NCI-H510A treated with DMSO at 0.1 percent for 48 hours (cell line): ENCODE results near the gene TCN2.
"Not testable (repeated sequence)": the region's sequence is repeated elsewhere in the genome, so short reads cannot be mapped to it uniquely, and the experiment has no call there.

Experiments
- DNase-seq: peaks from one replicate; lab custom pipeline; 2025; lab: John Stamatoyannopoulos, UW

TCN2 gene

DNA sequence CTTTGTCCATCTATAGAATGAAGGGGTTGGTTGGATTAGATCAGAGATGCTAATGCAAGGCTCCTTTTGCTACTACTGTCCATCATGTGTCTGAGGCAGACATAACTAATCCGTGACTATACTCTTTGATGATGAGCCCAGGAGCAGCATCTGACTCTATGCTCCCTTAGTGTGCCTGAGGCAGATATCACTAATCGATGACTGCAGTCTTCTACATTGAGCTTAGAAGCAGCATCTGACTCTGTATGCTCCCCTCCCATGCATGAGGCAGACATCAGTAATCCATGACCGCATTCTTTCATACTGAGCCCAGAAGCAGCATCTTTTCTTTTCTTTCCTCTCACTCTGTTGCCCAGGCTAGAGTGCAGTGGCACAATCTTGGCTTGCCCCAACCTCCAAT is 4.2 kb downstream of the TCN2 start:
- DNase-seq, result no peak

DNA sequence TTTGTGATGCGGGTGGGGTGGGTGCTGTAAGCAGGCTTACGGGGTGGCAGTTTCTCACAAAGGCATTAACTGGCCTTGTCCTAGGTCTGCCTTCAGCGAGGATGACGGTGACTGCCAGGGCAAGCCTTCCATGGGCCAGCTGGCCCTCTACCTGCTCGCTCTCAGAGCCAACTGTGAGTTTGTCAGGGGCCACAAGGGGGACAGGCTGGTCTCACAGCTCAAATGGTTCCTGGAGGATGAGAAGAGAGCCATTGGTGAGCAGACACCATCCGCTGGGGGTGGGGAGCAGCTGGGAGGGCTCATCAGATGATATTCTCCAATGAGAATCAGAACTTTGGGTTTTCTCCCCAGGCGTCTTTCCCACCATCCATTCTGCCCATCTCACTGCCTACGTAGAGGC is 5.8 kb downstream of the TCN2 start:
- DNase-seq, result no peak

DNA sequence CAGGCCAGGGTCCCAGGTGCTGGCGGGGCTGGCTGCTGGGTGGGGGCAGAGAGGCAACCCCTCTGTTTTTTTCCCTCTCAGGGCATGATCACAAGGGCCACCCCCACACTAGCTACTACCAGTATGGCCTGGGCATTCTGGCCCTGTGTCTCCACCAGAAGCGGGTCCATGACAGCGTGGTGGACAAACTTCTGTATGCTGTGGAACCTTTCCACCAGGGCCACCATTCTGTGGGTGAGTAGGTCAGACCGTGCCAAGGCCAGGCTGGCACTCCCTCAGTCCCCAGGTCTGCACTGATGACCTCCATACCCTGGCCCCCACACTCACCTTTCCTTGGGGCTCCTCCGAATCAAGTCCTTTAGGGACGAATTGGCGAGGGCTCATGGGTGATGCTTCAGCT is 7.3 kb downstream of the TCN2 start:
- DNase-seq, result no peak

DNA sequence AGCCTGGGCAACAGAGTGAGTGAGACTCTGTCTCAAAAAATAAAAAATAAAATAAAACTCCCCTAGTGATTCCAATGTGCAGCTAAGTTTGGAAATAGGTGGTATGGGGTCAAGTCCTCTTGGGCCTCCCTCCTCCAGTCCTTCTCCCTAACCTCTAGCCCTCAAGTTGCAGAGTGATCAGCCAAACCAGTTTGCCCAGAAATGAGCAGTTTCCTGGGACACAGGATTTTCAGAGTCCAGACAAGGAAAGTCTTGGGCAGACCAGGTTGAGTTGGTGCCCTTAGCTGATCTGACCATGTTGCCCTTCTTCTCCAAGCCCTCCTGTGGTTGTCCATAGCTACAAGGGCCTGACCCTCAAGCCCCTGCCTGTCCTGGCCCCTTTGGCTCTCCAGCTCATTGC is 7.9 kb downstream of the TCN2 start:
- no peak for DNase-seq

DNA sequence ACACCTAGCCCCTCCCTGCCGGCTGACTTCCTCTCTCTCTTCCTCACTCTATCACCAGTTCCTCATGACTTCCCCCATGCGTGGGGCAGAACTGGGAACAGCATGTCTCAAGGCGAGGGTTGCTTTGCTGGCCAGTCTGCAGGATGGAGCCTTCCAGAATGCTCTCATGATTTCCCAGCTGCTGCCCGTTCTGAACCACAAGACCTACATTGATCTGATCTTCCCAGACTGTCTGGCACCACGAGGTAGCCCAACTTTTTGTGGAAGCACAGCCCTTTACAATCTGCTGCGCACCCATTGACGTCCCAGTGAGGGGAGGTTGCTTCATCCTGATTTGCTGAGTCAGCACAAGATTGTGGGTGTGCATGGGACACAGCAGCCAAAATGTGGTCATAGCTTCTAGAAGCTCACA is 8.6 kb downstream of the TCN2 start:
- DNase-seq, result no peak

DNA sequence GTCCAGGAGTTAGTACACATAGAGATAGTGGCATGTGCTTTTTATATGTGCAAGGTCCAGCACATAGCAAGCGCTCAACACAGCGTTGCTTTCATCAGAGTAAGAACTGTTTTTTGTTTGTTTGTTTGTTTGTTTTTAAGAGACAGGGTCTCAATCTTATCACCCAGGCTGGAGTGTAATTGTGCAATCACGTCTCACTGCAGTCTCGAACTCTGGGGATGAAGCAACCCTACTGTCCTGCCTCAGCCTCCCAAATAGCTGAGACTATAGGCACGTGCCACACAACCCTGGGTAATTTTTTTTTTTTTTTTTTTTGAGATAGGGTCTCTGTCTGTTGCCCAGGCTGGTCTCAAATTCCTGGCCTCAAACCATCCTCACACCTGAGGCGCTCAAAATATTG is 10.8 kb downstream of the TCN2 start:
- DNase-seq, result no peak

DNA sequence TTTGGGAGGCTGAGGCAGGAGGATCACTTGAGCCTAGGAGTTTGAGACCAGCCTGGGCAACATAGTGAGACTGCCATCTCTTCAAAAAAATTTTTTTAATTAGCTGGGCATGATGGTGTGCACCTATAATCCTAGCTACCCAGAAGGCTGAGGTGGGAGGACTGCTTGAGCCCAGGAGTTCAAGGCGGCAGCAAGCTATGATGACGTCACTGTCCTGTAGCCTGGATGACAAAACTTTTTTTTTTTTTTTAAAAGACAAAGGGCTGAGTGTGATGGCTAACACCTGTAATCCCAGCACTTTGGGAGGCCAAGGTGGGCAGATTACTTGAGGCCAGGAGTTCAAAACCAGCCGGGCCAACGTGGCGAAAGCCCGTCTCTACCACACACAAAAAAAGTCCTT is 12.9 kb downstream of the TCN2 start:
- DNase-seq, result not testable (repeated sequence)

DNA sequence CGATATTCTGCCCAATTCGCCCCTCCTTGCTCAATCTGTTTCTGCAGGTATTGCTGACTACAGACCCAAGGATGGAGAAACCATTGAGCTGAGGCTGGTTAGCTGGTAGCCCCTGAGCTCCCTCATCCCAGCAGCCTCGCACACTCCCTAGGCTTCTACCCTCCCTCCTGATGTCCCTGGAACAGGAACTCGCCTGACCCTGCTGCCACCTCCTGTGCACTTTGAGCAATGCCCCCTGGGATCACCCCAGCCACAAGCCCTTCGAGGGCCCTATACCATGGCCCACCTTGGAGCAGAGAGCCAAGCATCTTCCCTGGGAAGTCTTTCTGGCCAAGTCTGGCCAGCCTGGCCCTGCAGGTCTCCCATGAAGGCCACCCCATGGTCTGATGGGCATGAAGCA is 19.4 kb downstream of the TCN2 start:
- DNase-seq, result no peak

DNA sequence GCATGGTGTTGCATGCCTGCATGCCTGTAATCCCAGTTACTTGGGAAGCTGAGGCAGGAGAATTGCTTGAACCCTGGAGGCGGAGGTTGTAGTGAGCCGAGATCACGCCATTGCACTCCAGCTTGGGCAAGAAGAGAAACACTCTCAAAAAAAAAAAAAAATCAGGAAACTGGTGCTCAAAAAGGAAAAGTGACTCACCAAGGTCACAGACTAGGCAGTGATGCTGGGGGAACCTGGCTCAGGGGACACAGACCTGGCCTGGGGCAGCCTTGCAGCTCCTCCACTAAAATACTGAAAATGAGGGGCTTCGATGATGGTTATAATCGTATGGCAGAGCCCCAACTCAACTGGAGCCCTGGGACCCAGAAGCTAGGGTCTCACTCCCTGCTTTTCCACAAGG is 20.5 kb downstream of the TCN2 start:
- DNase-seq, result no peak

DNA sequence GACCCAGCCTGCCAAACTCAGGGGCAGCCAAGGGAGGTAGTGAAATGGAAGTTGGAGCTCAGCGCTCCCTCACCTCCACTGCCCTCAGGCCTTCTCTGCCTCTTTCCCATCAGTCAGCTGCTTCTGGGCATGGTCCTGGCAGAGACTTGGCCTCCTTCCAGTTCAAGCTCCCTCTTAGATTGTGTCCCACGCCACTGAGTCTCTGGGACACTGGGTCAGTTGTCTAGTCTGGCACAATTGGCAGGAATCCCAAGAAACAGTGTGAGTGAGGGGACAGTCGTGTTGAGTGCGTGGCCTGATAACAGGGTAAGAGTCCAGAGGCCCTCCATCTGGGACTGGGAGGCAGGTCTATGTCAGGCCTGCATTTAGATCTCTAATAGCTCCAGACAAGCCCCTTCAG is 21.5 kb downstream of the TCN2 start:
- no peak for DNase-seq

DNA sequence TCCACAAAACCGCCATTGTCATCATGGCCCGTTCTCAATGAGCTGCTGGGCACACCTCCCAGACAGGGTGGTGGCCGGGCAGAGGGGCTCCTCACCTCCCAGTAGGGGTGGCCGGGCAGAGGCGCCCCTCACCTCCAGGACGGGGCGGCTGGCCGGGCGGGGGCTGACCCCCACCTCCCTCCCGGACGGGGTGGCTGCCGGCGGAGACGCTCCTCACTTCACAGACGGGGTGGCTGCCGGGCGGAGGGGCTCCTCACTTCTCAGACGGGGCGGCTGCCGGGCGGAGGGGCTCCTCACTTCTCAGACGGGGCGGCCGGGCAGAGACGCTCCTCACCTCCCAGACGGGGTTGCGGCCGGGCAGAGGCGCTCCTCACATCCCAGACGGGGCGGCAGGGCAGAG is 24.5 kb downstream of the TCN2 start:
- not testable (repeated sequence) for DNase-seq

DNA sequence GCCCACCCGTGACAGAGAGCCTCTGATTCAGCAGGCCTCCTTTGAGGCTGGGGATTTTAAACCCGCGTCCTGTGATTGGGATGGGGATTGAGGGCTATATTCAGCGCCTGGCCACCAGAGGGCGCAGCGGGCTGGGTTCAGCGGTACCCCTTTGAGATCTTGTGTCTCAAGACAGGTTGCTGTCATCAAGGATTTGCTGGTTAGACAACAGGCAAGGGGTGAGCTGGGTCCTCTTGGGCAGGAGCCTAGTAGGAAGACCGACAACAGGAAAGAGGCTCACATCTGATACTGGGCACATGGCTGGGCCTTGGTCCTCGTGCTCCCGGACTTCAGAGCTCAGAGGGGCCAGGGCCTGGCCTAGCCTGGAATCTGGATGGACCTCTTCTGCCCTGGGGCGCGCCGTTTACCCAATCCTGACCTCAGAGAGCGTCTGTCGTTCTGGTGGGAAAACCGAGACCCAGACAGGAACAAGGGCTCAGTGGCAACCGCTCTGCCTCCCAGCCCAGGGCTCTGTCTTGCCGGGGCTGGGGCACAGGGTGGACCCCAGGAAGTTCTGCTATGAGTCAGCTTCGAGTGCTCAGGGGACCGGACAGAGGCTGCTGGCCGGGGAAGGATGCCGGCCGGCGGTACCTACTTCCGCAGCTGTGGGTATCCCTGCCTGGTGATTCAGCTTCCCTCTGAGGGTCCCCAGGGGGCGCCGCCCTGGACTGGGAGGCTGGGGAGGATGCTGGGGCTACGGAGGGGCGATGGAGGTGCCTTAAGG is 27.7 kb downstream of the TCN2 start:
- DNase-seq, result peak; percentile 56

DNA sequence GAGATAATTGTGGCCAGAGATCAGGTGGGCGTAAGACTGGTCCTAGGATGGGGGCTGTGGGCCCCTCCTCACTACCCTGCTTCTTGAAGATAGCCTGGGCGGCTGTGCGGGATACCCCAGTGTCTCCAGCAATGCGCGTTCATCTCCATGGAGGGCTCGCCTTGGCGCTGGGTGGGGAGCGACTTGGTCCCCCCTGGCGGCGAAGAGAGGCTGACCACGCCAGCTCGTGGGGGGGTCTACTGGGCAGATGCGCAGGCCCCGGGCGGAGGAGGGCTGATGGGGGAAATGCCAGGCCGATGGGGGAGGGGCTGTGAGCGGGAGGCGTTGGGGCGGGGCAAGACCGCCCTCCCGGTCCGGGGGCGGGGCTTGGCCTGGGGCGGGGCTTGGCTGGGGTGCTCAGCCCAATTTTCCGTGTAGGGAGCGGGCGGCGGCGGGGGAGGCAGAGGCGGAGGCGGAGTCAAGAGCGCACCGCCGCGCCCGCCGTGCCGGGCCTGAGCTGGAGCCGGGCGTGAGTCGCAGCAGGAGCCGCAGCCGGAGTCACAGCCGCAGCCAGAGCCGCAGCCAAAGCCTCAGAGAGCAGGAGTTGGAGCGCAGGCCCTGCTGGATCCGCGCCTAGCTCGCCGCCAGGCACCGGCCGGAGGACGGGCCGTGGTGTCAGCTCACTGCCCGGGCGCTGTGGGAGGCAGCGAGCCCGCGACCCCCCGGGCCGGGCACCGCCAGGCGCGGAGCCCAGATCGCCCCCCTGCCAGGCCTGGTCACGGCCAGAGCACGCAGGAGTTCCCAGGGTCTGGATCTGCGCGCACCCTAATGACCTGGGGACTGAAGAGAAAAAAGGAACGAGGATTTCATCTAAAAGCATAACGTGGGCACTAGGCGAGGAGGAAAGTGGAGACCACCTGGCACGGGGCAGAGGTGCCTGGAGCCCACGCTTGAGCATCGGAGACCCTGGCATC is 28.6 kb downstream of the TCN2 start, which contains the start of gene SLC35E4:
TSS of gene SLC35E4 (plus strand) at position 509 of the 953 bp plus-strand sequence. CDS start 670 bp downstream, outside the sequence.
- peak; percentile 46 for DNase-seq

DNA sequence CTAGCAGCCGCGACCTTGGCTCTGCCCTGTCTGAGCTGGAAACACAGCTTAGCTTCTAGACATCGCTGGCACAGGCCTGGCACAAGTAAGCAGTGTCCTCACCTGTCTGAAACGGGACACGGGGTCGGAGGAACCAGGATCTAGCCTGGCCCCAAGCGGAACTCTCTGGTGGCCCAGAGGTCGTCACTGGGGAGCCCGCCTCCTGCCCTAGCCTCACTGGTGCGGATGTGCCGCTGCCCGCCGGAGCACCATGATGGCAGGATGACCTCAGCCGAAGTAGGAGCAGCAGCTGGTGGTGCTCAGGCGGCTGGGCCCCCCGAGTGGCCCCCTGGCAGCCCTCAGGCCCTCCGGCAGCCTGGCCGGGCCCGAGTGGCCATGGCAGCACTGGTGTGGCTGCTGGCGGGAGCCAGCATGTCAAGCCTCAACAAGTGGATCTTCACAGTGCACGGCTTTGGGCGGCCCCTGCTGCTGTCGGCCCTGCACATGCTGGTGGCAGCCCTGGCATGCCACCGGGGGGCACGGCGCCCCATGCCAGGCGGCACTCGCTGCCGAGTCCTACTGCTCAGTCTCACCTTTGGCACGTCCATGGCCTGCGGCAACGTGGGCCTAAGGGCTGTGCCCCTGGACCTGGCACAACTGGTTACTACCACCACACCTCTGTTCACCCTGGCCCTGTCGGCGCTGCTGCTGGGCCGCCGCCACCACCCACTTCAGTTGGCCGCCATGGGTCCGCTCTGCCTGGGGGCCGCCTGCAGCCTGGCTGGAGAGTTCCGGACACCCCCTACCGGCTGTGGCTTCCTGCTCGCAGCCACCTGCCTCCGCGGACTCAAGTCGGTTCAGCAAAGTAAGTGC is 29.5 kb downstream of the TCN2 start:
- DNase-seq, result peak; percentile 19

DNA sequence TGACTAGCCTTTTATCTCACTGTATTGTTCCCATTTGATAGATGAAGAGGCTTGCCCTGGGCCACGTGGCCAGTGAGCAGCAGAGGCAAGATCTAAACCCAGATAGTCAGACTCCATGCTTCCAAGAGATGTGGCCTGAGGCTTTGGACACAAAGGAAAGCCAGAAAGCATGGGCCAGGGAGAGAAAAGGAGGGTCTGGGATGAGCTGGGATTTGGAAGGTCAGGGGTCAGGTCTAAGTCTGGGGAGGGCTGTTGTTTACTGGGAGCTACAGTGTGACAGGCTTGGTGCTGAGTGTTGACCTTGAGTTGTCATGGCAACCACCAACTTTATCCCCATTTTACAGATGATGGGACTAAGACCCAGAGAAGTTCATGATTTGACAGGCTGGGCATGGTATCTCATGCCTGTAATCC is 30.7 kb downstream of the TCN2 start:
- DNase-seq, result no peak

DNA sequence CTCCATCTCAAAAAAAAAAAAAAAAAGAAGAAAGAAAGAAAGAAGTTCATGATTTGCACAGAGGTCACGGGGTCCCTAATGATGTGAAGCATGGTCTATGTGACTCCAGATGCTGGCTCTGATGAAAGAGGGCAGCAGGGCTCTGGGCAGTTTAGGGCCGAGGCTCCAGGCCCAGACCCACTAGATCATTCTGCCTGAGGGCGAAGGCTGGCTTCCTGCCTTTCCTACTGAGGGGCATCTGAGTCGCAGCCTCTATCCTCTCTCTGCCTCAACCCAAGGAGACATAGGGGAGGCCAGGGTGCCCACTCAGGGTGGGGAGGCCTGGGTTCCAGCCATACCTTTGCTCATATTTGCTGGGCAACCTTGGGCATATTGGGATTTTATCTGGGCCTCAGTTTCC is 33.4 kb downstream of the TCN2 start:
- no peak for DNase-seq

DNA sequence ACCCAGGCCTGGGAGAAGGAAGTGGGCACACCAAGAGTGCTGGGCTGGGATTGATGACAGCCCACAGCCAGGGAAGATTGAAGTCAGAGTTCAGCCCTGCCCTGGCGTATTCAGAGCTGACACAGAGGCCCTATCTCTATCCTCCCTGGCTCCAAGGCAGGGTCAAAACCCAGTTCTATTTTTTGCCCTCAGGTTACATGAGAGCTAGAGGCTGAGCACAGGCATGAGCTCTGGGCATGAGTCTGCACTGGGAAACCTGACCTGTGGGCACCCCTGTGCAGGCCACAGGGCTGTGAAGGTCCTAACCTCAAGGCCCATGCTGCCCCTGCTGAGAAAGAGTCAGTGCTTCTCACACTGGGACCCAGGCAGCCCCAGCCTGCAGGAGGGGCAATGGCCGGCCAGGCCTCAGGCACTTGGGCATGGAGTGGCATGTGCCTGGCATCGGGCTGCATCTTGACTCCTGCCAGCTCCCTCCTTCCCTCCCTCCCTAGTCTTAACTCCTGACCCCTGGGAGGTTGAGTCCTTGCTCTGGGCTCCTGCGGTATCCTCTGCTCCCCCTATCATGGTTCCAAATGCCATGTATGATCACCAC is 34.0 kb downstream of the TCN2 start:
- DNase-seq, result no peak

DNA sequence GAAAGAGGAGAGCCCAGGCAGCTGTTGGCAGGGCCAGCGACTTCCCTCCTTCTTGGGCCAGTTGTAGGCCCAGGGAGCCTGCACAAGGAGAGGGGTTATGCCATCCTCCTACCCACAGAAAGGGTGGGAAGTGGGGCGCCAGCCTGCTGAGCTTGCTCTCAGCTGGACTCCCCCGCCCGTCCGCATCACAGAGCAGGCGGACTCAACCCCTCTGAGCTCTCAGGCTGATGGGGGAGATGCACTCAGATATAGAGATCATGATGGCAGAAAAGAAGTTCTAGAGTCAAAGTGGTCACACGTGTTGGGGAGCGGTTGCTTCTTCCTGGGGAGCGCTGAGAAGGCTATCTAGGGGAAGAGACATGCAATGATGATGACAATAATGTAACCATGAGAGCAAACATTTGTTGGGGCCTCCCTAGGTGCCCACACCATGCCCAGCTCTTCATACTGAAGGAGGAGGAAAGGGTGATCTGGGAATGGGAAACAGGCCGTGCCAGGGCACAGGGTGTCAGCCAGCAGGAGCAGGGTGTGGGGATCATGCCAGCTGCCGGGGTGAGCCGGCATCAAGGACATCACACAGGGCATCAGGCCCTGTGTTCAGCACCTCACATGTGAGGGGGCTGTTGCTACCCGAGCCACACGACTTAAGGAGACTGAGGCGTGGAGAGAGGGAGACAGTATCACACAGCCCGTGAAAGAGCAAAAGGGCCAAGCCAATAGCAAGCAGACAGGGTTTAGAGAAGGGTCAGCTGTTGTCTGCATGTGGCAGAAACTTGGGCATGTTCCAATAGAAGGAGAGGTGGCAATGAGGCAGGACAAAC is 36.3 kb downstream of the TCN2 start:
- no peak for DNase-seq

DNA sequence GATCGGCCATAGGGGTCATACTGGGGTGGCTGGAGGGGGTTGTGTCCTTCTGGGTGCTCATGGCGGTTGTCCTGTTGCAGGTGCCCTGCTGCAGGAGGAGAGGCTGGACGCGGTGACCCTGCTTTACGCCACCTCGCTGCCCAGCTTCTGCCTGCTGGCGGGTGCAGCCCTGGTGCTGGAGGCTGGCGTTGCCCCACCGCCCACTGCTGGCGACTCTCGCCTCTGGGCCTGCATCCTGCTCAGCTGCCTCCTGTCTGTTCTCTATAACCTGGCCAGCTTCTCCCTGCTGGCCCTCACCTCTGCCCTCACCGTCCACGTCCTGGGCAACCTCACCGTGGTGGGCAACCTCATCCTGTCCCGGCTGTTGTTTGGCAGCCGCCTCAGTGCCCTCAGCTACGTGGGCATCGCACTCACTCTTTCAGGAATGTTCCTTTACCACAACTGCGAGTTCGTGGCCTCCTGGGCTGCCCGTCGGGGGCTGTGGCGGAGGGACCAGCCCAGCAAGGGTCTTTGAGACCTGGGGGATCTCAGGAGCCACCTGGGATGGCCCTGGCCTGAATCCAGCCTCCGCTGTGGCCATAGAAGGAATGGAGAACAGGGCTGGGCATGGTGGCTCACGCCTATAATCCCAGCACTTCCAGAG is 39.7 kb downstream of the TCN2 start:
- DNase-seq, result no peak

DNA sequence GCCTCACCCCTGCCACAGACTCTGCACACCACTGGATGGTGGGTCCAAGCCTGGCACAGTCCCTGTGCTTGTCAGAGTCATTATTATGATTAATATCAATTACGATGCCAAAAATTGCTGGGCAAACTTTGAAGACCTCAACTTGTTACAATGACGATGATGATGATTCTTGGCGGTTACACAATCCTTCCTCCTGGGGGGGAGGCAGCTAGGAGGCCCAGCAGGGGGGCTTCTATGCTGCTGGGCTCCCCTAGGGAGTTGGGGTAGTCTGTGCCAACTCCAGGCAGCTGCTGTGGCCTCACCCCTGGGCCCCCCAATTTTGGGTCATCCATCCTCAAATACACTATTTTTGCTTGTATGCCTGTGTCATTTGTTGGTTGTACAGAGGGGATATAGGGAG is 40.6 kb downstream of the TCN2 start:
- DNase-seq, result no peak
